ENCODE measurements around the gene RBM38.
"Not testable (repeated sequence)": the region's sequence is repeated elsewhere in the genome, so short reads cannot be mapped to it uniquely, and the experiment has no call there.

Gene RBM38

GRCh38 chr20:57419479-57419878 is 28.3 kb downstream of the RBM38 start:
- not testable (repeated sequence) for DNase-seq

- DNase-seq, result no peak
Observed at GRCh38 chr20:57420571-57421252, 29.5 kb downstream of the RBM38 start.

DNA sequence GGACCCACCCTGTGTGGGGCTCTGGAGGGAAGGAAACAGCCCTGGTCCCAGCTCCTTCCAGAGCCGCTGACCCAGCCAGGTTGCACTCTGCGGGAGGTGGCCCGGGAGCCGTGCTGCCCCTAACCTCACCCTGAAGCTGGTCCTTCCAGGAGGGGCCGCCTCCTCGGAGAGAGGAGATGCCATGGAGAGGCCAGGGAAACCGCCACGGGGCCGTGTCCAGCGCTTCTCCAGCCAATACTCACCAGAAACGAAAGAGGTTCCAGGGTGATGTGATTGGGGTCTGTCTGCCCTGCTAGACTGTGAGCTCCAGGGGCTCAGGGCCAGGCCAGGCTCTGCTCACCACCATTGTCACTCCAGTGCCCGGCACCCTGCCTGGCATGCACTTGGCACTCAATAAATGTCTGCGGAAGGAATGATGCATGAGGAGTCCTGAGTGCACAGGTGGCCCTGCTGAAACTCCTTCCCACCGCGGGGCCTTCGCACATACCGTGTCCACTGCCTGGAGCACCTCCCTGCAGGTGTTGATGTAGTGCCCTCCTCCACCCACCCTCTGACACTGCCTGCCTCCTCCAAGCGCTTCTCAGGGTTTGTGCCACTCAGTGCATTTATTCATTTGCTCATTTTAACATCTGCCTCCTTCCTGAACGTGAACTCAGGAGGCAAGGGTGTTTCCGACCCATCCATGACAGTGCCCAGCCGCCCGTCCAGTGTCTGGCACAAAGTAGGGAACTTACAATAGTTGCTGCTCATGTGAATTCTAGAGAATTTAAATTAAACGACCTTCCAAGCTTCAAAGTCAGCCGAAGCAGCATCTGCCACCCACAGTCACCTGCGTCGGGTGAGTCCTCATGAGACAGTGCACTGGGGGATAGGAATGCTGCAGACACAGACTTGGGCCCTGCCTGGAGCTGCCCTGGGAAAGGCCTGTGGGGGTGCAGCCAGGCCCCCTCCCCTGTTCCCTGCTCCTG is 30.3 kb downstream of the RBM38 start:
- DNase-seq, result no peak

GRCh38 chr20:57422254-57422653 is 31.1 kb downstream of the RBM38 start:
- DNase-seq, result no peak

DNA sequence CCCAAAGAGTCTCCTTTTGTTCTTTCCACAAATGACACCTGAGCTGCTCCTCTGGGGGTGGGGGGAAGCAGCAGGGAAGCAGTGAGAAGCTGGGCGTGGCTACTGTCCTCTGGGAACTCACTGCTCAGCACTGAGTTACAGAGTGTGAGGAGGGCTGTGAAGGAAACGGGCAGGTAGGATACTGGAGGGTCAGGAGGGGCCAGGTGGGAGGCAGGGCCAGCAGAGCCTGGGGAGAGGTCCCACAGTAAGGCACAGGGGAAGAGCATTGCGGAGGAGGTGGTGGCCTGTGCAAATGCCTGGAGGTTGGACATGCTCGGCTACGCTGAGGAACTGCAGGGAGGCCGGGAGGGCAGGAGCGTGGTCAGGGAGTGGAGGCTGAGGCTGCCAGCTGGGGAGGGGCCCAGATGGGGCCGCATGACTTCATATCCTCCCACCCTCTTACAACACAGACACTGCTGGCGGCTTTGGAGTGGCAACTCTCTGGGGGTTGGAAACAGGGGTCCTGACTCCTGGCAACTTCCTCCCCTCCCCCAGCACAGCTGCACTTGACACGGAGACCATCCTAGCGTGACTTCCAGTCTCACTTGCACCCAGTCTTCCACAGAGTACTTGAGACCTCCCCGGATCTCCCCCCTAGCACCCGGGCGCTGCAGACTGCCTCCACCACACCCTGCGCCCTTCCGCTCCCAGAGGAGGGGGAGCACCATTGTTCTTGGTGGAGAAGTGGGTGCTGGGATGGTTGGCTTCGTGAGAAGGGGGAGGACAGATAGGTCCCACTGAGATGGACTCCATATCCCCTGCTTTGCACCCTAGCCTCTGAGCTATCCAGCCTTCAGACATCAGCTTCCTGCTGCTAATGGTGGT is 34.2 kb downstream of the RBM38 start:
- DNase-seq, result peak; percentile 58 to 68 (median 65)

GRCh38 chr20:57426271-57426689 is 35.1 kb downstream of the RBM38 start:
- DNase-seq, result no peak

GRCh38 chr20:57426831-57427230 is 35.6 kb downstream of the RBM38 start:
- DNase-seq, result no peak

GRCh38 chr20:57428324-57429158 is 37.3 kb downstream of the RBM38 start:
- DNase-seq, result no peak

GRCh38 chr20:57429159-57429496 is 37.9 kb downstream of the RBM38 start:
- DNase-seq, result no peak

- peak; percentile 81 to 95 (median 87) for DNase-seq
Observed at GRCh38 chr20:57429580-57430200, 38.5 kb downstream of the RBM38 start.

- DNase-seq, result not testable (repeated sequence)
Observed at GRCh38 chr20:57430201-57430596, 39.0 kb downstream of the RBM38 start.

GRCh38 chr20:57431539-57431835 is 40.3 kb downstream of the RBM38 start:
- DNase-seq, result no peak

GRCh38 chr20:57432480-57432861 is 41.3 kb downstream of the RBM38 start:
- no peak for DNase-seq

DNA sequence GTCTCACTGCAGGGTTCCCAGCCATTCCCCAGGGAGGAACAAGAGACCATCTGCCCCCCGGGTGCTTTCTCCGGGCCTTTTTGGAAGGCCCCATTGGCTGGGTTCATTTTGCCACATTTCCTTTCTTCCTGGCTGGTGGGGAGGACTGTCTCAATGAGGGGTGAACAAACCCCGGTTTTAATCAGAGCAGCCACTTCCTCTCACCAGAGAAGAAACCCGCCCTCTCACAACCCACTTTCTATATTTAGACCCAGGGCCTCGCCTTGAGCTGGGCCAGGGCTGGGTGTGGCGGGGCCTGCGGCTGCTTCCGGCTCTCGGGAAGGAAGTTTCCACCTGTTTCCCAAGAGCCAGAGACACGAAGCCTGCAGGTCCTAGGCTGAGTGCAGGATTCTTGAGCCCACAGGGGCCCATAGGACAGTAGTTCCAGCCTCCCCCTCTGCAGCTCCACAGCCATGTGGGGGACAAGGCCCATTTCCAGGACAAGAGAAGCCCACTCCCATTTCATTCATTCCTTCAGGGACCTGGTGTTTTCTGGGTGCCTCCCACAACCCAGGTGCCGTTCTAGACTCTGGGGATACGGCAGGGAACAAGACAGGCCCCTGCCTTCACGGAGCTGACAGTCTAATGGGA is 41.8 kb downstream of the RBM38 start:
- DNase-seq, result peak; percentile 79 to 89 (median 88)

DNA sequence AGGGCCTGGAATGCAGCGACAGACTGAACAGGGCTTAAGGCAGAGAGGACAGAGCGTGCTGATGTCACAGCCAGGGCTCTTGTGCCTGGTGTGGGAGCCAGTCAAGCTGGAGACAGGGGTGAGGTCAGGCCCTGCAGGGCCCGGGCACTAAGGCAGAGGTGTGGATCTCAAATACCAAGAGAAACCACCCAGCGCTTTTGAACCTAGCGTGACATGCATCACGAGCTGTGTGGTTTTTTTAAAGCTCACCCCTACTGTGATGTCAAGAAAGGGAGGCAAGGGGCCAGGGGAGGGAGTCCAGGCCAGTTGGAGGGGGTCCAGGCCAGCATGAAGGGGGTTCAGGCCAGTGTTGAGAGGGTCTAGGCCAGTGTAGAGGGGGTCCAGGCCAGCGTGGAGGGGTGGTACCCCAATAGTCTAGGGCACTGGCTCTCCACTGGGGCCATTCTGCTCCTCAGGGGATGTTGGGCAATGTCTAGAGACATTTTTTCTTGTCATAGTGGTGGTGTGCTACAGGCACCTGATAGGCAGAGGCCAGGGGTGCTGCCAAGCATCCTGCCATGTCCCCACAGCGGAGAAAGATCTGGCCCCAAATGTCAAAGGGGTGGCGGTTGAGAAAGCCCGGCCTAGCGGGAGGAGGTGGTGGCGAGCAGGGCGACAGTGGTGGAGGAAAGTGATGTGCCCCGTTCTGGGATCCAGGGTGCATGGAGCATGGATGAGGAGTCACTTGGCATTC is 42.6 kb downstream of the RBM38 start:
- peak; percentile 39 to 88 (median 54) for DNase-seq

GRCh38 chr20:57434390-57434700 is 43.1 kb downstream of the RBM38 start:
- DNase-seq, result peak in 1 of 4 experiments; percentile 48

DNA sequence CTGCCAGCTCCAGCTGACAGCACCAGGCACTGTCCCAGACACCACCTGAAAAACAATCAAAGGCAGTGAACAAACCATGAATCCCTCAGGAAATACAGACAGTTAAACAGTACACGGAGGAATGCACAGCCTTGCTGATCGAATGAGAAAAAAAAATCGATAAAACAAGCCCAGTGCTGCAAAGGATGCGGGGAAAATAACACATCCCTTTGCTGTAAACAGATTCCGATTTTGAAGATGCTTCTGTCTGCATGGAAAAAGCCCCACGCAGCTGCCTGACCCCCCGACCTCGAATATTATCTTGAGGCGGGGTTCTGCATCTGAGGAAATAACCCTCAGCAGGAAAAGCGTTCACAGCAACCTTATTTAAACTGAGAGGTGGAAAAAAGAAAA is 43.9 kb downstream of the RBM38 start:
- DNase-seq, result no peak

DNA sequence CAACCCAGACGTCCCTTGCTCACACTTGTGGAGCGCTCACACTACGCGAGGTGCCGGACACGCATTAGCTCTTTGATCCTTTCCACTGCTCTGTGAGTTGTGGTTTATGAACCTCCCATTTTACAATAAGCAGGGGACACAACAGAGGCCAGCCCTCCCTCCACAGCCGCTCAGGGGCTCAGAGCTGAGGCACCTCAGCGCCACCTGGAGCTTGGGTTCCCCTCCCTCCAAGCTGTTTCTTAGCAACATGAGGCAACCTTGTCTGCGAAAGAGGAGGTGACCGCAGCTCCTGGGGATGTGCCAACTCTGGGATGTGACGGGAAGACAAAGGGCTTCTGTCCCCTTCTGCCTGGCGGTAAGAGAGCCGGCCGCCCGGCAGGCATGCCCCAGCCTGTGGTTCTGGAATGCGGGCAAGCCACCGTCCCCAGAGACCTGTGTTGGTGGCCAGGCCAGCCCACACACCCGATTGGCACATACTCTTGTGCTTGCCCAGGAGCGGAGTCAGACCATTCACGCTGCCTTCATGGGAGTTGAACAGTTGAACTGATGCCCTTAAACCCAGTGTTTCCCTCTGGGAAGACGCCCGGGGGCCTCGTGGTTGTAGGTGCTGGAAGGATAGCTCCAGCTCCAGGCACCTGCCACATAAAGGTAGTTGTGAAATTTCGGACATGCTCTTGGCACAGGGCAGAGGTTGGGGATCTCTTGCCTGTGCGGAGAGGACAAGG is 44.5 kb downstream of the RBM38 start:
- DNase-seq, result peak; percentile 47 to 72 (median 55)

DNA sequence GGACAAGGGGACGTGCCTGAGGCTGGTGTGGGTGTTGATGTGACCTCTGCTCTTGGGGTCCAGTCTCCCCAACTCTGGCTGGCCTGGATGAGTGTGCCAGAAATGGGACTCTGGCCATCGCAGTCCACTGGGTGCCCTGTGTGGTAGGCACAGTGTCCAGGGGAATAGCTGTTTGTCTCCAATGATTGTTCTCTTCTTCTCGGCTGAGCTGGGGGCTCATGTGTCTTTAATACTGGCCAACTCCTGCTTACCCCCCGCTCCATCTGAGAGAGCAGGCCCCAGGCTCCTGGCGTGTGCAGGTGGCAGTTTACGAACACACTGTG is 45.0 kb downstream of the RBM38 start:
- DNase-seq, result no peak

GRCh38 chr20:57437267-57437666 is 46.1 kb downstream of the RBM38 start:
- no peak for DNase-seq

Data from suppressor macrophage (primary cell).